ENCODE measurements around the gene MMP25.

- TF ChIP-seq, protein P1, sequence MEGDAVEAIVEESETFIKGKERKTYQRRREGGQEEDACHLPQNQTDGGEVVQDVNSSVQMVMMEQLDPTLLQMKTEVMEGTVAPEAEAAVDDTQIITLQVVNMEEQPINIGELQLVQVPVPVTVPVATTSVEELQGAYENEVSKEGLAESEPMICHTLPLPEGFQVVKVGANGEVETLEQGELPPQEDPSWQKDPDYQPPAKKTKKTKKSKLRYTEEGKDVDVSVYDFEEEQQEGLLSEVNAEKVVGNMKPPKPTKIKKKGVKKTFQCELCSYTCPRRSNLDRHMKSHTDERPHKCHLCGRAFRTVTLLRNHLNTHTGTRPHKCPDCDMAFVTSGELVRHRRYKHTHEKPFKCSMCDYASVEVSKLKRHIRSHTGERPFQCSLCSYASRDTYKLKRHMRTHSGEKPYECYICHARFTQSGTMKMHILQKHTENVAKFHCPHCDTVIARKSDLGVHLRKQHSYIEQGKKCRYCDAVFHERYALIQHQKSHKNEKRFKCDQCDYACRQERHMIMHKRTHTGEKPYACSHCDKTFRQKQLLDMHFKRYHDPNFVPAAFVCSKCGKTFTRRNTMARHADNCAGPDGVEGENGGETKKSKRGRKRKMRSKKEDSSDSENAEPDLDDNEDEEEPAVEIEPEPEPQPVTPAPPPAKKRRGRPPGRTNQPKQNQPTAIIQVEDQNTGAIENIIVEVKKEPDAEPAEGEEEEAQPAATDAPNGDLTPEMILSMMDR (IDR thresholded peaks at IDR 0.05): no peak
- no peak for TF ChIP-seq EP300 (IDR thresholded peaks at IDR 0.05)
Observed at GRCh38 chr16:3012828-3013420, 33.4 kb upstream of the MMP25 start, which contains the start of gene CLDN9.
